ES-I3 (cell line): ENCODE results near the gene UGT2B17.
"Not testable (repeated sequence)": the region's sequence is repeated elsewhere in the genome, so short reads cannot be mapped to it uniquely, and the experiment has no call there.

ENCODE experiments used
- H3K36me3 ChIP-seq: 2 replicates; pipeline ENCODE4 v1.6.1; 2013; ENCODE audit warnings: mild to moderate bottlenecking, low read length, control low read depth, moderate library complexity; ENCODE audit not compliant: insufficient read depth
- H3K4me1 ChIP-seq: 2 replicates; pipeline ENCODE4 v1.6.1; 2013; ENCODE audit warnings: mild to moderate bottlenecking, control low read depth, low read length; ENCODE audit not compliant: insufficient read depth
- H3K9ac ChIP-seq: 2 replicates; pipeline ENCODE4 v1.6.1; 2013; ENCODE audit warnings: low read depth, mild to moderate bottlenecking, low read length, moderate library complexity
- H3K9me3 ChIP-seq: 2 replicates; pipeline ENCODE4 v1.6.1; 2013; ENCODE audit warnings: mild to moderate bottlenecking, low read length, moderate library complexity; ENCODE audit not compliant: control insufficient read depth, insufficient read depth

Gene UGT2B17

DNA sequence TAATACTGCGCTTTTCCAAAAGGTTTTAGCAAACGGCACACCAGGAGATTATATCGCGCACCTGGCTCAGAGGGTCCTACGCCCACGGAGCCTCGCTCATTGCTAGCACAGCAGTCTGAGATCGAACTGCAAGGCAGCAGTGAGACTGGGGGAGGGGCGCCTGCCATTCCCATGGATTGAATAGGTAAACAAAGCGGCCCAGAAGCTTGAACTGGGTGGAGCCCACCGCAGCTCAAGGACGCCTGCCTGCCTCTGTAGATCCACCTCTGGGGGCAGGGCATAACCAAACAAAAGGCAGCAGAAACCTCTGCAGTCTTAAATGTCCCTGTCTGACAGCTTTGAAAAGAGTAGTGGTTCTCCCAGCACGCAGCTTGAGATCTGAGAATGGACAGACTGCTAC is 33.4 kb downstream of the UGT2B17 start:
- not testable (repeated sequence) for H3K36me3 ChIP-seq, H3K4me1 ChIP-seq, H3K9me3 ChIP-seq, H3K9ac ChIP-seq

DNA sequence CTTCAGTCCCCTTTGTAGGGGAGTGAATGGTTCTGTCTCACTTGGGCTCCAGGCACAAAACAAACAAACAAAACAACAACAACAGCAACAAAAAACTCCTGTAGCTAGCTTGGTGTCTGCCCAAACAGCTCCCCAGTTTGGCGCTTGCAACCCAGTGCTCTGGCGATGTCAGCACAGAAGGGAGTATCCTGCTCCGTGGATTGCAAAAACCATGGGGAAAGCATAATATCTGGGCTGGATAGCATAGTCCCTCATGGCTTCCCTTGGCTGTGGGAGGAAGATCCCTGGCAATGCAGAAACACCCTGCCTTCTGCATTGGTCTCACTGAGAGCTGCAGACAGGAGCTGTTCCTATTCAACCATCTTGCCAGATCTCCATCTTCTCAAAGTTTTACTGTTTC is 39.7 kb downstream of the UGT2B17 start:
- Histone ChIP-seq H3K4me1 (no peaks in the 10 kb centered on the region), H3K36me3 (no peaks in the 10 kb centered on the region), H3K9ac (no peak overlapping the region), H3K9me3 (no peaks in the 10 kb centered on the region)

DNA sequence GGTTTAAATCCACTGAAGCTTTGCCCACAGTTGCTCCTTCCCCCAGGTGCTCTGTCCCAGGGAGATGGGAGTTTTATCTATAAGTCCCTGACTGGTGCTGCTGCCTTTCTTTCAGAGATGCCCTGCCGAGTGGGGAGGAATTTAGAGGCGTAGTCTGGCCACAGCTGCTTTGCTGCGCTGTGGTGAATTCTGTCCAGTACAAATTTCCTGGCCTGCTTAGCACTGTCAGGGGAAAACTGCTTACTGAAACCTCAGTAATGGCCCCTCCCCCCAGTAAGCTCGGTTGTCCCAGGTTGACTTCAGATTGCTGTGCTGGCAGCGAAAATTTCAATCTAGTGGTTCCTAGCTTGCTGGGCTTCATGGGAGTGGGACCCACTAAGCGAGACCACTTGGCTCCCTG is 40.1 kb downstream of the UGT2B17 start:
- H3K9me3 ChIP-seq: no peaks in the 10 kb centered on the region
- no peaks in the 10 kb centered on the region for H3K4me1 ChIP-seq
- H3K36me3 ChIP-seq: no peaks in the 10 kb centered on the region
- H3K9ac ChIP-seq: no peak overlapping the region

GRCh38 chr4:68522232-68522631 is 53.9 kb downstream of the UGT2B17 start:
- H3K36me3 ChIP-seq, H3K4me1 ChIP-seq, H3K9me3 ChIP-seq, H3K9ac ChIP-seq: not testable (repeated sequence)

DNA sequence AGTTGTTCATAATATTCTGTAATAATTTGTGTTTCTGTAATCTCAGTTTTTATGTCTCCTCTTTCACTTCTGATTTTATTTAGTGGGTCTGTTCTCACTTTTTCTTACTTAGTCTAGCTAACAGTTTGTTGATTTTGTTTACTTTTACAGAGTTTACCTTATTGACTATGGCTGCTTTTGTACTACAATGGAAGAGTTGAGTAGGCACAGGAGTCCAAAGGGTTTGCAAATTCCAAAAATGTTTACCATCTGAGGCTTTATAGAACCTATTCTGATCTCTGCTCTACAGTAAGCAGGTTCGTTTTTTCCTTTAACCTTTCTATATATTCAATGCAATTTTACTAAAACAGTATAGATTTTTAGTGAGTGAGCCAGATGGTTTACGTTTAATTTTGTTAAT is 55.1 kb downstream of the UGT2B17 start:
- no peaks in the 10 kb centered on the region for H3K9me3 ChIP-seq

DNA sequence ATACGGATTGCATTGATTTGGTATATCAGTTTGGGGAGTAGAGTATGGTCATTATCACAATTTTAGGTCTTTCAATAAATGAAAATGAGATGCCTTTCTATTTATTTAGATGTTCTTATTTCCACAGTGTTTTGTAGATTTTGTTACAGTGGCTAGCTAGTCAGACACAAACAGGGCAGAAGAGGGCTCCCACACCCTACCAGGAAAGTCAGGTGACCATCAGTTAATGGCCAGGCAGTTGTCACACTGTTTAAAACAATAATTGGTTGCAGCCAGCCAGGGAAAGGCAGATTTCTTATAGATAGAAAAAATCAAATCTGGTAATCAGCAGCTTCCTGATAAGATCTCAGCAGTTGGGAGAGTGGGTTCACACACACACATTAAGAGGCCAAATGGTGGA is 57.2 kb downstream of the UGT2B17 start:
- no peaks in the 10 kb centered on the region for H3K36me3 ChIP-seq
- H3K9ac ChIP-seq: no peak overlapping the region
- no peaks in the 10 kb centered on the region for H3K4me1 ChIP-seq
- no peaks in the 10 kb centered on the region for H3K9me3 ChIP-seq

More for the DNA sequence above, 55.1 kb downstream of the UGT2B17 start:
- H3K36me3 ChIP-seq: no peaks in the 10 kb centered on the region
- no peaks in the 10 kb centered on the region for H3K4me1 ChIP-seq
- no peak overlapping the region for H3K9ac ChIP-seq

DNA sequence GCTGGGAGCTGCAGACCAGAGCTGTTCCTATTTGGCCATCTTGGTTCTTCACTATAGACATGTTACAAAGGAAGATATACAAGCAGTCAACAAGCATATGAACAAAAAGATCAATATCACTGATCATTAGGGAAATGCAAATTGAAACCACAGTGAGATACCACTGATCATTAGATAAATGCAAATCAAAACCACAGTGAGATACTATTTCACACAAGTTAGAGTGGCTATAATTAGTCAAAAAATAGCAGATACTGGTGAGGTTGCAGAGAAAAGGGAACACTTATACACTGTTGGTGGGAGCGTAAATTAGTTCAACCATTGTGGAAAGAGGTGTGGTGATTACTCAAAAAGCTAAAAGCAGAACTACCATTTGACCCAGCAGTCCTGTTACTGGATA is 70.7 kb downstream of the UGT2B17 start:
- not testable (repeated sequence) for H3K9ac ChIP-seq, H3K36me3 ChIP-seq, H3K4me1 ChIP-seq, H3K9me3 ChIP-seq

DNA sequence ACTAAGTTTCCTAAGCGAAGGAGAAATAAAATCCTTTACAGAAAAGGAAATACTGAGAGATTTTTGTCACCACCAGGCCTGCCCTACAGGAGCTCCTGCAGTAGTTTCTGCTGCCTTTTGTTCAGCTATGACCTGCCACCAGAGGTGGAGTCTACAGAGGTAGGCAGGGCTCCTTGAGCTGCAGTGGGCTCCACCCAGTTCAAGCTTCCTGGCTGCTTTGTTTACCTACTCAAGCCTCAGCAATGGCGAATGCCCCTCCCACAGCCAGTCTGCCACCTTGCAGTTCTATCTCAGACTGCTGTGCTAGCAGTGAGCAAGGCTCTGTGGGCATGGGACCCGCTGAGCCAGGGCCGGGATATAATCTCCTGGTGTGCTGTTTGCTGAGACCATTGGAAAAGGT is 71.3 kb downstream of the UGT2B17 start:
- H3K36me3 ChIP-seq, H3K9ac ChIP-seq, H3K9me3 ChIP-seq, H3K4me1 ChIP-seq: not testable (repeated sequence)

- H3K4me1 ChIP-seq, H3K9me3 ChIP-seq, H3K36me3 ChIP-seq, H3K9ac ChIP-seq: not testable (repeated sequence)
Measured at GRCh38 chr4:68503462-68503861, 72.7 kb downstream of the UGT2B17 start.

- Histone ChIP-seq H3K9ac (no peak overlapping the region), H3K4me1 (no peaks in the 10 kb centered on the region; the same call in 1 of the 2 replicates), H3K9me3 (no peaks in the 10 kb centered on the region), H3K36me3 (no peaks in the 10 kb centered on the region)
Measured at GRCh38 chr4:68499021-68499420, 77.1 kb downstream of the UGT2B17 start.

DNA sequence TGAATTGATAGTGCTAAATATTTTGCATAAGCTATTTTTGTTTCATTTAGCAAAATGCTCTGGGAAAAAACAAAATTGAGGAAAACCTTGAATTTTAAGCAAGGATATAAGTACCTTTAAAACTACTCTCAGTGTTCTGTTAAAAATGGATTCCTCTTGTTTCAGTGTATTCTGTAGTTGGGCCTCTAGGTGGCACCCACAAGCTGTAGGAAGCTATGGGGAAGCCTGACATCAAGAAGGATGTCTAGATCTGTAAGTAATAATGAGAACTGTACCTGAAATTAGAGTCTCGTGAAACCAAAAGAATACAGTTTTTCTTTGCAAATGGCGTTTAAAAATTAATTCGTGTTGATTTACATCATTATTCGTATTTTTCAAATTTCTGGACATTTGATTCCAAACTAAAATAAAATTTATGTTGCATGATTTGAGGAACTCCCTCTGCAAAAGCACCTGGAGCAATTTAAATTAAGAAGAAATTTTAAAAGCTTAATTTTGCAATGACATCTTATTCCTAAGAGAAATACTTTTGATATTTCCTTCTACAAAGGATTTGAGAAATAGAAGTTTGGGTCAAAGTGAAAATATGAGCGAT is 77.6 kb downstream of the UGT2B17 start:
- Histone ChIP-seq H3K4me1 (no peaks in the 10 kb centered on the region; the same call in 1 of the 2 replicates), H3K9me3 (no peaks in the 10 kb centered on the region), H3K36me3 (no peaks in the 10 kb centered on the region), H3K9ac (no peak overlapping the region)

- no peak overlapping the region for H3K9ac ChIP-seq
Measured at GRCh38 chr4:68494688-68495087, 81.4 kb downstream of the UGT2B17 start.

DNA sequence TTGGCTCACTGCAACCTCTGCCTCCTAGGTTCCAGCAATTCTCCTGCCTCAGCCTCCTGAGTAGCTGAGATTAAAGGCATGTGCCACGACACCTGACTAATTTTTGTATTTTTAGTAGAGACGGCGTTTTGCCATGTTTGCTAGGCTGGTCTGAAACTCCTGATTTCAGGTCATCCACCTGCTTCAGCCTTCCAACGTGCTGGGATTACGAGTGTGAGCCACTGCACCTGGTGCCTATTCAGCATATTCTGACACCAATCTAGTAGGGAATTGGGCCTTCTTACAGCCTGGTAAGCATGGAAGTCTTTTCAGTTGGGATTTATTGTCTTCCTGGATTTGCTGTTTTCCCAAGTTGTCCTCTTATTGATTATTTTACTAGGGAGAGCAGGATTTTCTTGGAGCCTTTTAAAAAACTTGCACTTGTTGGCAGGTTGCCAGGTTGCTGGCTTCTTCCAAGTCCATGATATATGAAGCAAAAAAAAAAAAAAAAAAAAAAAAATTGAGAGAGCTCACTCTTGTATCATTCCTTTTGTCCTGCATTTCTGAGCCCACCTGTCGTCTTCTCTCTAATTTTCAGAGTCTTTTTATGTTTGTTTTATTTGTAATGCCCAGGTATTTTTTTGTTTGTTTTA is 85.2 kb downstream of the UGT2B17 start:
- H3K4me1 ChIP-seq: no peaks in the 10 kb centered on the region
- no peak overlapping the region for H3K9ac ChIP-seq
- 0 out of 2 replicates have a peak, but pooled peaks cover 2% of the 10 kb centered on the region for H3K36me3 ChIP-seq
- H3K9me3 ChIP-seq: no peaks in the 10 kb centered on the region

More at GRCh38 chr4:68494688-68495087, 81.4 kb downstream of the UGT2B17 start:
- Histone ChIP-seq H3K36me3 (0 out of 2 replicates have a peak, but pooled peaks cover 2% of the 10 kb centered on the region), H3K4me1 (no peaks in the 10 kb centered on the region; the same call in 1 of the 2 replicates), H3K9me3 (no peaks in the 10 kb centered on the region)

GRCh38 chr4:68489338-68489737 is 86.8 kb downstream of the UGT2B17 start:
- H3K4me1 ChIP-seq: no peaks in the 10 kb centered on the region
- H3K9me3 ChIP-seq: no peaks in the 10 kb centered on the region
- H3K9ac ChIP-seq: no peak overlapping the region
- H3K36me3 ChIP-seq: peaks cover 5% of the 10 kb centered on the region; the same call in 1 of the 2 replicates
